H1 (cell line): ENCODE measurements around the gene ABHD1. TPM values are rescaled to one million over a fixed set of nuclear protein-coding genes. Genes with fewer than 3 reads are reported as not detected.

Source experiments
- CTCF ChIA-PET: fragments of 300-600 bp; sonication (Branson Sonifier 250); formaldehyde crosslinking; loops from one replicate; lab custom pipeline; 2021; ENCODE audit not compliant: partially characterized antibody; lab: Charles Lee
- POLR2A ChIA-PET: fragments of 300-600 bp; sonication (Branson Sonifier 250); formaldehyde crosslinking; loops from one replicate; lab custom pipeline; 2021; ENCODE audit warnings: inconsistent platforms; ENCODE audit not compliant: partially characterized antibody; lab: Charles Lee
- DNase-seq, 2 experiments: peaks; one replicate each; pipeline versions ENCODE4 v3.0.0 to v3.0.0-alpha.2; 2010 to 2022; ENCODE audit warnings: low spot score in 2 of 2, low read depth in 1 of 2, mixed read lengths in 1 of 2
- FAIRE-seq: peaks from 2 replicates; lab custom pipeline; 2011; peaks lifted over from hg19 to GRCh38; lab: Jason Lieb, UNC
- H2AFZ ChIP-seq: 2 replicates; pipeline ENCODE4 v1.8.1; 2012; ENCODE audit warnings: low read length, inconsistent platforms
- H2AK5ac ChIP-seq: 2 replicates; pipeline ENCODE4 v1.6.1; 2013; ENCODE audit warnings: low read depth, low read length
- H2BK120ac ChIP-seq: replicated peaks from 2 replicates; pipeline ENCODE3; 2013; ENCODE audit warnings: low read depth, low read length, inconsistent platforms
- H2BK12ac ChIP-seq: 2 replicates; pipeline ENCODE4 v1.6.1; 2013; ENCODE audit warnings: low read depth, low read length
- H2BK15ac ChIP-seq: 2 replicates; pipeline ENCODE4 v1.6.1; 2013; ENCODE audit warnings: low read length
- H2BK20ac ChIP-seq: 2 replicates; pipeline ENCODE4 v1.6.1; 2013; ENCODE audit warnings: low read length
- H2BK5ac ChIP-seq: 2 replicates; pipeline ENCODE4 v1.6.1; 2013; ENCODE audit warnings: low read depth, low read length
- H3K14ac ChIP-seq: 2 replicates; pipeline ENCODE4 v1.6.1; 2013; ENCODE audit warnings: inconsistent platforms; ENCODE audit not compliant: insufficient read length
- H3K18ac ChIP-seq: 2 replicates; pipeline ENCODE4 v1.6.1; 2013; ENCODE audit warnings: low read length; ENCODE audit errors: extremely low read depth
- H3K23ac ChIP-seq: 2 replicates; pipeline ENCODE4 v1.6.1; 2013; ENCODE audit warnings: inconsistent platforms; ENCODE audit not compliant: insufficient read length
- H3K23me2 ChIP-seq: 2 replicates; pipeline ENCODE4 v1.6.1; 2013; ENCODE audit warnings: low read depth, low read length
- H3K27ac ChIP-seq: 2 replicates; pipeline ENCODE4 v1.6.1; 2011; ENCODE audit warnings: low read depth, low read length, inconsistent platforms
- H3K27me3 ChIP-seq, 4 experiments: replicated peaks in 1 of 4; 1 replicate in 1 of 4; 2 replicates in 3 of 4; pipeline versions ENCODE4 v1.6.1 to v1.8.1; 2011 to 2013; ENCODE audit warnings: low read length in 3 of 4, mild to moderate bottlenecking in 3 of 4, inconsistent platforms in 2 of 4, mixed read lengths in 2 of 4, moderate library complexity in 1 of 4; ENCODE audit not compliant: control insufficient read depth in 3 of 4, insufficient read depth in 3 of 4; ENCODE audit errors: extremely low read depth in 1 of 4
- H3K36me3 ChIP-seq, 4 experiments: 2 replicates each; pipeline versions ENCODE4 v1.6.1 to v1.8.1; 2011 to 2013; ENCODE audit warnings: mild to moderate bottlenecking in 4 of 4, low read length in 3 of 4, moderate library complexity in 2 of 4, control low read depth in 1 of 4, inconsistent platforms in 1 of 4; ENCODE audit not compliant: insufficient read depth in 4 of 4, control insufficient read depth in 2 of 4
- H3K4ac ChIP-seq: replicated peaks from 2 replicates; pipeline ENCODE3; 2013; ENCODE audit warnings: low read length, low read depth, mixed read lengths, inconsistent platforms; ENCODE audit not compliant: insufficient read length
- H3K4me1 ChIP-seq, 4 experiments: replicated peaks in 1 of 4; 1 replicate in 1 of 4; 2 replicates in 3 of 4; pipeline versions ENCODE4 v1.6.1 to v1.8.1; 2011 to 2013; ENCODE audit warnings: low read length in 3 of 4, inconsistent platforms in 2 of 4, mixed read lengths in 1 of 4; ENCODE audit not compliant: insufficient read depth in 4 of 4, control insufficient read depth in 3 of 4
- H3K4me2 ChIP-seq, 2 experiments: 2 replicates each; pipeline versions ENCODE4 v1.6.1 to v1.8.1; 2011 to 2013; ENCODE audit warnings: low read depth in 2 of 2, low read length in 2 of 2, control low read depth in 1 of 2, inconsistent platforms in 1 of 2, mild to moderate bottlenecking in 1 of 2; ENCODE audit not compliant: insufficient read depth in 1 of 2
- H3K4me3 ChIP-seq, 4 experiments: fragments of 200-600, 300-600 bp in 1 of 4; sonication (generic), shearing (Covaris generic), sonication (Bioruptor Twin) in 1 of 4; 2 replicates each; pipeline versions ENCODE4 v1.5.1 to v1.8.1; 2011 to 2016; ENCODE audit warnings: low read length in 4 of 4, low read depth in 3 of 4, control low read depth in 2 of 4, inconsistent platforms in 2 of 4, mild to moderate bottlenecking in 2 of 4, mixed read lengths in 1 of 4, moderate library complexity in 1 of 4; ENCODE audit not compliant: insufficient read depth in 2 of 4; ENCODE audit errors: extremely low read depth in 1 of 4
- H3K56ac ChIP-seq: replicated peaks from 2 replicates; pipeline ENCODE3; 2013; ENCODE audit warnings: low read depth, mild to moderate bottlenecking, mixed read lengths, low read length, inconsistent platforms; ENCODE audit not compliant: insufficient read length
- H3K79me1 ChIP-seq: 2 replicates; pipeline ENCODE4 v1.6.1; 2013; ENCODE audit warnings: low read depth, low read length, control low read depth
- H3K79me2 ChIP-seq, 2 experiments: 2 replicates each; pipeline versions ENCODE4 v1.6.1 to v1.8.1; 2012 to 2013; ENCODE audit warnings: low read length in 2 of 2, mild to moderate bottlenecking in 2 of 2, inconsistent platforms in 1 of 2; ENCODE audit not compliant: insufficient read depth in 2 of 2, control insufficient read depth in 1 of 2
- H3K9ac ChIP-seq, 4 experiments: replicated peaks in 1 of 4; 1 replicate in 1 of 4; 2 replicates in 3 of 4; pipeline versions ENCODE4 v1.6.1 to v1.8.1; 2011 to 2013; ENCODE audit warnings: low read depth in 3 of 4, low read length in 3 of 4, control low read depth in 2 of 4, mild to moderate bottlenecking in 2 of 4, moderate library complexity in 2 of 4, inconsistent platforms in 1 of 4; ENCODE audit errors: extremely low read depth in 1 of 4
- H3K9me3 ChIP-seq, 2 experiments: 2 replicates each; pipeline versions ENCODE4 v1.6.1 to v1.8.1; 2012 to 2013; ENCODE audit warnings: mild to moderate bottlenecking in 2 of 2, moderate library complexity in 2 of 2, control low read depth in 1 of 2, inconsistent platforms in 1 of 2, low read depth in 1 of 2, low read length in 1 of 2, mixed read lengths in 1 of 2; ENCODE audit not compliant: insufficient read depth in 2 of 2
- H4K20me1 ChIP-seq, 2 experiments: replicated peaks in 1 of 2; 2 replicates each; pipeline versions ENCODE3 to v1.8.1; 2011 to 2013; ENCODE audit warnings: inconsistent platforms in 2 of 2, low read length in 2 of 2, mild to moderate bottlenecking in 1 of 2; ENCODE audit not compliant: insufficient read depth in 2 of 2, control insufficient read depth in 1 of 2
- H4K5ac ChIP-seq: 2 replicates; pipeline ENCODE4 v1.6.1; 2013; ENCODE audit warnings: low read length, low read depth, mixed read lengths, inconsistent platforms; ENCODE audit not compliant: insufficient read length
- H4K8ac ChIP-seq: 2 replicates; pipeline ENCODE4 v1.8.0; 2013; ENCODE audit warnings: mild to moderate bottlenecking, moderate library complexity, low read length, inconsistent platforms; ENCODE audit not compliant: insufficient read depth; ENCODE audit errors: extremely low read depth
- H4K91ac ChIP-seq: replicated peaks from 2 replicates; pipeline ENCODE3; 2013; ENCODE audit warnings: low read length, mixed read lengths, inconsistent platforms; ENCODE audit not compliant: insufficient read length
- CBX5 ChIP-seq: fragments of 300-800, 300-1000 bp; sonication (generic); IDR thresholded peaks from 2 replicates; pipeline ENCODE4 v1.7.1; 2016; ENCODE audit warnings: antibody characterized with exemption, low read length, low read depth
- E2F6 ChIP-seq: IDR thresholded peaks from 2 replicates; pipeline ENCODE4 v1.6.1; 2012; ENCODE audit warnings: inconsistent platforms
- EGR1 ChIP-seq: IDR thresholded peaks from 2 replicates; pipeline ENCODE4 v1.6.1; 2011; ENCODE audit warnings: low read depth, low read length, borderline replicate concordance
- EP300 ChIP-seq, 2 experiments: IDR thresholded peaks; 1 replicate in 1 of 2; 2 replicates in 1 of 2; pipeline ENCODE4 v1.6.1; 2011 to 2012; ENCODE audit warnings: low read depth in 2 of 2, low read length in 2 of 2, mild to moderate bottlenecking in 2 of 2, borderline replicate concordance in 1 of 2, inconsistent platforms in 1 of 2, moderate library complexity in 1 of 2
- GTF2F1 ChIP-seq: IDR thresholded peaks from 2 replicates; pipeline ENCODE4 v1.6.1; 2012; ENCODE audit warnings: low read depth, low read length, improper control_type of control experiment, borderline replicate concordance
- JUND ChIP-seq: IDR thresholded peaks from 2 replicates; pipeline ENCODE4 v1.6.1; 2011; ENCODE audit warnings: mild to moderate bottlenecking, improper control_type of control experiment, low read length
- PHF8 ChIP-seq: fragments of 200-600 bp; sonication (generic); conservative IDR thresholded peaks from 2 replicates; pipeline ENCODE4 v1.7.1; 2012; ENCODE audit warnings: low read depth, mild to moderate bottlenecking, inconsistent platforms, low read length, moderate library complexity
- RAD21 ChIP-seq, 2 experiments: IDR thresholded peaks in 1 of 2; conservative IDR thresholded peaks in 1 of 2; 2 replicates each; pipeline ENCODE4 v1.6.1; 2011; ENCODE audit warnings: low read depth in 2 of 2, low read length in 2 of 2, improper control_type of control experiment in 1 of 2, inconsistent platforms in 1 of 2, mild to moderate bottlenecking in 1 of 2, moderate library complexity in 1 of 2
- RFX5 ChIP-seq: IDR thresholded peaks from 2 replicates; pipeline ENCODE4 v1.6.1; 2011; ENCODE audit warnings: low read depth, low read length, improper control_type of control experiment, borderline replicate concordance
- SIX5 ChIP-seq: IDR thresholded peaks from 2 replicates; pipeline ENCODE4 v1.6.1; 2011; ENCODE audit warnings: mild to moderate bottlenecking, low read depth, low read length
- SP4 ChIP-seq: IDR thresholded peaks from 2 replicates; pipeline ENCODE4 v1.6.1; 2012; ENCODE audit warnings: low read length, inconsistent platforms
- SRF ChIP-seq: IDR thresholded peaks from 2 replicates; pipeline ENCODE4 v1.6.1; 2011; ENCODE audit warnings: mild to moderate bottlenecking, low read depth, low read length, moderate library complexity
- SUZ12 ChIP-seq: fragments of 200-600 bp; sonication (generic); IDR thresholded peaks from 2 replicates; pipeline ENCODE4 v1.6.1; 2012; ENCODE audit warnings: mild to moderate bottlenecking, inconsistent platforms, low read length, moderate library complexity, mixed read lengths
- TCF12 ChIP-seq: IDR thresholded peaks from 2 replicates; pipeline ENCODE4 v1.6.1; 2011; ENCODE audit warnings: low read depth, mild to moderate bottlenecking, low read length
- WGBS, 2 experiments: shearing (Covaris generic) in 1 of 2; methylation state at CpG; one replicate each; pipeline versions ENCODE4 v1.1.6 to v1.1.7; 2013 to 2015; ENCODE audit warnings: low lambda C conversion rate in 2 of 2, mixed read lengths in 2 of 2, inconsistent platforms in 1 of 2, low coverage in 1 of 2, missing lambda C conversion rate in 1 of 2; ENCODE audit not compliant: insufficient replicate concordance in 2 of 2, insufficient coverage in 1 of 2, insufficient read length in 1 of 2; ENCODE audit errors: extremely low coverage in 1 of 2, missing lambda C conversion rate in 1 of 2; 5-methylcytosine and 5-hydroxymethylcytosine counted together
- polyA plus RNA-seq, 7 experiments: library from polyadenylated mRNA; depleted of rRNA in 3 of 7; stranded (reverse) in 5 of 7; unstranded in 2 of 7; fragments of >200 nt in 5 of 7; fragments of 200-250 nt in 2 of 7; gene quantifications; 1 replicate in 5 of 7; 2 replicates in 1 of 7; 4 replicates in 1 of 7; pipeline versions ENCODE4 v1.2.1 to v1.2.3, GENCODE V29; 2011 to 2013; ENCODE audit warnings: missing spikeins in 2 of 7, mixed read lengths in 2 of 7
- total RNA-seq: library from RNA; stranded (reverse); fragmentation: NEBNext Ultra II Directional; extraction: Animal tissue kit (Norgen Biotek cat#: 25700); gene quantifications from 2 replicates; pipeline ENCODE4 v1.2.1, GENCODE V29; 2021

ABHD1 gene
- total and polyA plus RNA-seq, 2 of the 8 experiments (the other 6 are each of a cell fraction or from before 2014, with no cell fraction given) = 0.20 to 1.1 TPM

- no peak overlapping the region for H2BK12ac ChIP-seq
- ChIA-PET CTCF (interaction anchor here (1.9 kb wide), 1 partner anchor 49 kb away, joined by 5 read pairs; no protein-coding TSS in a partner anchor), POLR2A (no interaction called here)
- no peak overlapping the region for H2BK15ac ChIP-seq
- no peaks in the 10 kb centered on the region for H3K36me3 ChIP-seq
- FAIRE-seq = no peak
- no peaks in the 10 kb centered on the region for H3K9me3 ChIP-seq
- H3K4ac ChIP-seq = no peak overlapping the region
- no peak overlapping the region for H3K4me2 ChIP-seq
- no peak overlapping the region for H2BK20ac ChIP-seq
- H3K79me2 ChIP-seq = no peaks in the 10 kb centered on the region
- no peak overlapping the region for H4K8ac ChIP-seq
- no peaks in the 10 kb centered on the region for H3K4me1 ChIP-seq
- no peak overlapping the region for H3K14ac ChIP-seq
- no peak for DNase-seq
- no peak overlapping the region for H3K27ac ChIP-seq
- H3K79me1 ChIP-seq = no peaks in the 10 kb centered on the region
- H4K5ac ChIP-seq = no peak overlapping the region
- no peak overlapping the region for H3K9ac ChIP-seq
- H4K91ac ChIP-seq = no peak overlapping the region
- H3K23me2 ChIP-seq = no peaks in the 10 kb centered on the region
- no peak overlapping the region for H3K23ac ChIP-seq
- H3K4me3 ChIP-seq = no peak overlapping the region
- H3K18ac ChIP-seq = no peak overlapping the region
- no peak overlapping the region for H2BK5ac ChIP-seq
- H2AFZ ChIP-seq = no peak overlapping the region
- H3K56ac ChIP-seq = no peak overlapping the region
- no peaks in the 10 kb centered on the region for H3K27me3 ChIP-seq
- H2AK5ac ChIP-seq = no peak overlapping the region
- H4K20me1 ChIP-seq = no peaks in the 10 kb centered on the region
- H2BK120ac ChIP-seq = no peak overlapping the region
- 94% methylated on average over 1 of the region's 1 CpG; no CpG with 5 or more reads in 1 of the 2 experiments for WGBS, 2 experiments
- TF ChIP-seq EGR1 (no peak), SIX5 (no peak), SRF (no peak), SUZ12 (no peak), RFX5 (no peak), SP4 (no peak), TCF12 (no peak), EP300 (IDR thresholded peaks at IDR 0.05; ENCODE audit: borderline replicate concordance in 1 of 2, low read depth in 2 of 2, low read length in 2 of 2) (no peak), E2F6 (no peak), GTF2F1 (no peak), CBX5 (no peak), PHF8 (no peak), JUND (no peak), RAD21 (IDR thresholded peaks at IDR 0.05 in 1 of 2, conservative IDR thresholded peaks at IDR 0.05 in 1 of 2; ENCODE audit: low read depth in 2 of 2, low read length in 2 of 2) (no peak)
These were observed 19.7 kb downstream of the ABHD1 start for GRCh38 chr2:27143285-27143684.
